ENCODE measurements around the gene PINLYP. TPM values are rescaled to one million over a fixed set of nuclear protein-coding genes. Genes with fewer than 3 reads are reported as not detected.
"Not testable (repeated sequence)": the region's sequence is repeated elsewhere in the genome, so short reads cannot be mapped to it uniquely, and the experiment has no call there.

The PINLYP gene
- total RNA-seq, 1 donor from 2014 or later, result 7.0 TPM

DNA sequence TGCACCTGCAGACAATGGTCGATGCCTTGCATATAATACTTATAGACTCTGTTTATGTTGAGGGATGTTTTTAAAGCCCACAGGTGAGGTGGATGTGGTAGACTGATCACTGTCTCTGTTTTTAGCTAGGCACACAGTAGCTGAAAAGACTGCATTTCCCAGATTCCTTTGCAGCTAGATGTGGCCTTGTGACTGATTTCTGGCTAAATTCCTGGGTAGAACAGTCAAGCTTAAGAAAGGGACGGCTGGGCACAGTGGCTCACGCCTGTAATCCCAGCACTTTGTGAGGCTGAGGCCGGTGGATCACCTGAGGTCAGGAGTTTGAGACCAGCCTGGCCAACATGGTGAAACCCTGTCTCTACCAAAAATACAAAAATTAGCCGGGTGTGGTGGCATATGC lies 24.7 kb downstream of the PINLYP start:
- intact Hi-C loops (cut with micrococcal nuclease), result not testable (repeated sequence)

DNA sequence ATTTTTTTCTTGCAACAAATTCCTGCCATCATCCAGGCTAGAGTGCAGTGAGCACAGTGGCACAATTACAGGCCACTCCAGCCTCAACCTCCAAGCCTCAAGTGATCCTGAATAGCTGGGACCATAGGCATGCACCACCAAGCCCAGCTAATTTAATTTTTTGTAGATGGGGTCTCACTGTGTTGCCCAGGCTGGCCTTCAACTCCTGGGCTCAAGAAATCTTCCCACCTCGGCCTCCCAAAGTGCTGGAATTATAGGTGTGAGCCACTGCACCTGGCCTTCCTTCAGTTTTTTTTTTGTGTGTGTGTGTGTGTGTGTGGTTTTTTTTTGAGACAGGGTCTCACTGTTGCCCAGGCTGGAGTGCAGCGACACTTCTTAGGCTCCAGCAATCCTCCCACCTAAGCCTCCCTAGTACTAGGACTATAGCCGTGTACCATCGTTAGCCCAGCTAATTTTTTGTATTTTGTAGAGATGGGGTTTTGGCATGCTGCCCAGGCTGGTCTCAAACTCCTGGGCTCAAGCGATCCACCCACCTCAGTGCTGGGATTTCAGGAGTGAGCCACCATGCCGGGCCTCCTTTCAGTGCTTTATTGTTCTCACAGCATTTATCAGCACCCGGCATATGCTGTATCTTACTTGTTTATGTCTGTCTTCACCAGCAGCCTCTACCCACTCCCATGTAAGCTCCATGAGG lies 30.4 kb downstream of the PINLYP start:
- intact Hi-C loops (cut with micrococcal nuclease), result loop anchor here (5.0 kb wide), 1 partner anchor 116 kb away; no protein-coding TSS in a partner anchor

DNA sequence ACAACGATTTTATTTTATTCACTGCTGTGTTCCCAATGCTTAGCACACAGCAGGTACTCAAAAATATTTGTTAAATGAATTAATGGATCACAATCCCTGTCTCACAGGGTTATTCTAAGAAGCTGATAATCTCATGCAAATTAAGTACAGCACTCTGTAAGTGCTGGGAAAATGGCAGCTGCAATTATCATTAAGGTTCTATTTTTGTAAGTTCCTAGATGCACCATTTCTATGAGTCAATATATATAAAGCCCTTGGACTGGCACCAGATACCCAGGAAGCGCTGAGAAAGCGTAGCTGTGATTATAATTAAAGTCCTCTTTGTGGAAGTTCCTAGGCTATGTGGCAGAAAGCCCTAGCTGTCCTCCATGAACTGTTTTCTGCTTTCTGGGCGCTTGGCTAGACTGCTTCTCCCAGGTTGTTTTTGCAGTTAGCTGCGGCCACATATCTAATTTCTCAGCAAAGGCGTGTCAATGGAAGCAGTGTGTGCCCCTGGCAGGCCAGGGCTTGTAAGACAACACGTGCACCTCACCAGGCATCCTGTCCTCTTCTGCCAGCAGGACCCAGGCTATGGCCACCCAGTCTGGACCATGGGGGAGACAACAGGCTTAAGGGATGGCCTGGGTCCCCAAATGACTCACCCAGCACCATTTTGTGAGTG lies 31.1 kb downstream of the PINLYP start:
- intact Hi-C loops (cut with micrococcal nuclease), result loop anchor here (5.0 kb wide), 1 partner anchor 116 kb away; no protein-coding TSS in a partner anchor

DNA sequence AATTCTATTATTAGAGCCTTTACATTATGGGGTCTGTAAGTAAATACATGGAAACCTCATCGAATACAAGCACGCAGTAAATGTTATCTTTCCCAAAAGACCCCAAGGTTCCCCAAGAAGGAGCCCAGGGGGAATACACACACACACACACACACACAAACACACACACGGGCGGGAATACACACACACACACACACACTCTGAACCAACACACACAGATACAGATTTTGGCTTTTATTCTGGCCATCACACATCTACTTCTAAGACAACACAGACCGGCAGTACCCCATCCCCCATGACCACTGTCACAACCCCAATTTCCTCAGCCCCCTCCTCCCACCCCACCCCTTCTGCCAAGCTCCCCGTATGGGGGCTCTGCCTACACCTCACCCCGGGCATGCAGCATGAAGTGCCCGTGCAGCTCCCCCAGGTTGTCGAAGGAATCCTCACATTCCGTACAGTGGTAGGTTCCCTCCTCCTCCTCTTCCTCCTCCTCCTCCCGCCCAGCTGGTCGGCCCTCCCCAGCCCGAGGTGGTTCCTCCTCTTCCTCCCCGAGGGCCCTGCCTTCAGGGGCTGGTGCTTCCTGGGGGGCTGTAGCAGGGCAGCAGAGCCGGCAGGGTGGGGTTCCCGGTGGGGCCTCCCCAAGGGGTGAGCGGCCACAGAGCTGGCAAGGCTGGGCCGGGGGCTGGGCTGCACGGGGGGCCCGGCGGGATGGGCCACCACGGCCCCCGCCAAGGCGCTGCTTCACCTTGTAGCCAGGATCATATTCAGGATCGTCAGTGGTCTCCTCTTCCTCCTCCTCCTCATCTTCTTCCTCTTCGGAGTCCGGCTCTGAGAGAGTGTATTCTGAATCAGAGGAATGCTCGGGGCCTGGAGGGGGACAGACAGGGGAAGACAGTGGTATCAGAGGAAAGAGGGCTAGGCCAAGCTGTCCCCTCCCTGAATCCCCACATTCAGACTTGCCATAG lies 31.9 kb downstream of the PINLYP start:
- intact Hi-C loops (cut with micrococcal nuclease), result loop anchor here (5.0 kb wide), 1 partner anchor 115 kb away; no protein-coding TSS in a partner anchor

DNA sequence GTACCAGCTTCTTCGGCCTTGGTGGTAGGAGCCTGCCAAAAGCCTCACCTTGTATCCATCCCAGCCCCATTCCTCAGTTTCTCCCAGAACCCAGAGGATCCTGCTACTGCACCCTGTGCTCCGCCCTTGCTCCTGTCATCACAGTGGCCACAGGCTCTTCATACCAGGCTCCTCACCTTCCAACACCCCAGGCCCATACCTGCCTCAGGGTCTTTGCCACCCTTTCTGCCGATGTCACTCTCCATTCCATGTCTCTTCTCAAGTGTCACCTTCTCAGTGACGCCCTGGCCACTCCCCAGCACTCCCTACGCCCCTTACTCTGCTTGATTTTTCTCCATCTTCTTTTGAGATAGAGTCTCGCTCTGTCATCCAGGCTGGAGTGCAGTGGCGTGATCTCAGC lies 34.3 kb downstream of the PINLYP start:
- intact Hi-C loops (cut with micrococcal nuclease), result loop anchor here (5.0 kb wide), 1 partner anchor 112 kb away; no protein-coding TSS in a partner anchor

DNA sequence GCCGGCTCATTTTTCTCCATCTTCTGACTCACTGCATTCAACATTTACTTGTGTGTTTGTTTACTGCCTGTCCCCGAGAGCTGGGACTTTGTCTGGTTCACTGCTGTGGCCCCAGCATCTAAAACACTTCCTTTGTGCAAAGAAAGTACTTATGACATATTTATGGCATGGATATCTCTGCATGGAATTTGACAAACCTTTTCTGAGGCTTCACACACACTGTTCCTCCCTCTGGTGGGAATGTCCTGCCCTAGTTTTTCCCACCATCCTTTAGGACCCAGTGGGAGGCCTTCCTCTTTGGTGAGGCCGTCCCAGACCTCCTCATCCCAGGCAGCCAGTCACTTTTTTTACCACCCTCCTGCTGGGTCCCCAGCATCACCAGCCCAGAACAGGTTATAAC lies 34.9 kb downstream of the PINLYP start:
- intact Hi-C loops (cut with micrococcal nuclease), result no loop called here

DNA sequence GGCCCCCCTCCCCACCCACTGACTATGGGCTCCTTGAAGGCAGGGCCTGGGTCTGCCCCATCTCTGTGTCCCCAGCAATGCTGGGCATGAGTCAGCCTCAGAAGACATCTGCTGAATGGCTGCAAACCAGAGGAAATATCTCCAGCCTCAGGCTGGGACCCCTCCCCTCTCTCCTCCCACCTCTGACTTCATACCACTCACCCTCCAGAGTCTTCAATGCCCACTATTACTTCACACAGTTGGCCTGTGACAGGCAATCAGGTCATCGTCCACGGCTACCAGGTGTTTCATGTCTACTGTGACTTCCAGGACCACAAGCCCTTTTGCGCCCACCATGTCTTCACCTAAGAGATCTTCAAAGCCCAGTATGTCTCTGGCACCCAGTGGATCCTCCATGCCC lies 36.2 kb downstream of the PINLYP start, which contains the start of gene SRRM5:
Gene SRRM5, plus strand, starts transcription at position 301 of the 400 bp plus-strand sequence. Its CDS starts 34 bp downstream, at position 335.
- intact Hi-C loops (cut with micrococcal nuclease), result no loop called here

DNA sequence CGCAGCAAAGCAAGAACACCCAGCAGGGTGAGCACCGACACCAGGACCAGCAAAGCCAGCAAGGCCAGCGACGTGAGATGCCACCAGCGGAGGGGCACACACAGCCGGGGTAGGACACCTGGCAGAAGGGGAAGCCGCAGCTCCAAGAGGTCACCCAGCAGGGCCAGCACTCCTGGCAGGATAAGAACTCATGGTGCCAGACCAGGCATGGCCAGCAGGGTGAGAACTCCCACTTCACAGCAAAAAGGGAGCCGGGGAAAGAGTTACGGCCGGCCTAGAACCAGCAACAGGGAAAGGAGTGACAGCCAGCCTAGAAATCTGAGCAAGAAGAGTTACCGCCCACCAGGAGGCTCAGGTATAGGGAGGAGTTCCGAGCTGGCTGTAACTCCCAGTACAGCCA lies 36.8 kb downstream of the PINLYP start:
- intact Hi-C loops (cut with micrococcal nuclease), result no loop called here

DNA sequence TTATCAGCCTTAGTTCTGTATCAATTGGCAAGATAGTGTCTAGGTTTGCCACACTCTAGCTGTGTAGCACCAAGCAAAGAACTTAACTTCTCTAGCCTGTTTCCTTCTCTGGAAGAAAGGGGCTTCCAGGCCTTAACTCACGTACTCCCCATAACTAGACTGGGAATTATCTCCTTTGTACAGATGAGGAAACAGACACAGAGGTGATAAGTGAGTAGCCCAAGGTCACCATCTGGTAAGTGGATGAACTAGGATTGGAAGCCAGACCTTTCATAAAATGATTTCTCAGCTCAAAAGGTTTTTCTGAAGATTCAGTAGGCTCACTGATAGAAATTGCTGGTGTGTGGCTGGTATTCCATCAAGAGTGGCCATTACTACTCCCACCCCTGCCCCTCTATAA lies 40.7 kb downstream of the PINLYP start:
- intact Hi-C loops (cut with micrococcal nuclease), result no loop called here

DNA sequence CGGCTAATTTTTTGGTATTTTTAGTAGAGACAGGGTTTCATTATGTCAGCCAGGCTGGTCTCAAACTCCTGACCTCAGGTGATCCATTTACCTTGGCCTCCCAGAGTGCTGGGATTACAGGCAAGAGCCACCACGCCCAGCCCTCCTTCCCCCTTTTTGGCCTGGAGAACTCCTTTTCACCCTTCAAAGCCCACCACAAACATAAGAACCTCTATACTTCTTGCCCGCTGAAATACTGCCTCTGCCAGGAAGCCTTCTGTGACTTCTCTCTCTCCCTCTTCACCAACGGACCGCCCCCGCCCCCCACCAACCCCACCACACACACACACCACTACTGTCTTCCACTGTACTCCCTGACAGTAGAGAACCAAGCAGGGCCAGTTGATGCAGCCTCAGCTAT lies 41.4 kb downstream of the PINLYP start:
- intact Hi-C loops (cut with micrococcal nuclease), result no loop called here

DNA sequence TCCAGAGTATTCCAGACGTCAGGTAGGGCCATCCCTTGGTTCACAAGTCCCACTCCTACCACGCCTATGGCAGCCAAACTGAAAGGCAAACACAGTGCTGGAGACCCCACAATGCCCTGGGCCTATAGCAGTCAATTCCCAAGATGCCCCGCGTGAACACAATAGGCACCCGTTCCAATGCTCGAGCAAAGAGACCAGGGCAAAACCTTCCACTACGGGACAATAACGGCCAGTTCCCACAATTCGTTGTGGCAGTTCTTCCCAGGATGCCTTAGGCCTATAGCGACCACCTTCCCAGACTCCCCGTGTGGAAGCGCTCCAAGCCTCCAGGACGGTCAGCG lies 43.3 kb downstream of the PINLYP start:
- intact Hi-C loops (cut with micrococcal nuclease), result loop anchor here (1.0 to 2.0 kb wide), 4 partner anchors 20 to 49 kb away; partner anchors contain the start of genes CADM4, IRGQ, PINLYP and XRCC1

DNA sequence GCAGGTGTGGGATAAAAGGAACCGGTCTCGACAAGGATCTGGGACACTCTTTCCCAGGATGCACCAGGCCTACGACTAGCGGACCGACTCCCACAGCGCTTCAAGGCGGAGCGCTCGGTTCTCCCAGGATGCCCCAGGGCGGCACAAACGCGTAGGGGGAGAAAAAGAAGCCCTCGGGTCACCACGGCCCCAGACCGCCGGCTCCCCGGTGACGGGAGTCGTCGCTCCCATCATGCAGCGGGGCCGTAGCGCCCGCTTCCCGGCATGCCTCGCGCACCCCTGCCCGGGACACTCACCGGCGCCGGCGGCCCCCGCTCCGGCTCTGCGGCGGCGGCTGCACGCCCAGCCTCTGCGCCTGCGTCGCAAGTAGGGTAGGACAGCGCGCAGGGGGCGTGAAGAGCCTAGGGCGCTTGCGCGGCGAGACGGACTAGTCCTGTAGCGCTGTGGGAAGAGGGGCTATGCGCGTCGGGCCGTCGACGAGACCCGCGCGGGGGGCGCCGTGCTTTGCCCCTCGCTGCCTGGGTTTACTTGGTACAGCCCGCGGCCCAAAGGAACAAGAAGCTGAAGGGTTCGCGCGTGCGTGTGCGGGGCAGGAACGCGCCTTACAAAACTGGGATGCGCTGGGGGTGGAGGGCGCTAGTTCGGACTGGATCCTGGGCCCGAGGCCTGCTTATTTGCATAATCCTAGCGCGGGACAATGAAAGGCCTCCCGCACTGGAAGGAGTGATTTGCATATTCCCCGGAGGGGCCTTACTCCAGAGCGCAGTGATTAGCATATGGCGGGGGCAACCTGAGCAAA lies 43.9 kb downstream of the PINLYP start, which contains the start of gene ZNF428:
Gene ZNF428, minus strand, starts transcription at position 368 of the 799 bp plus-strand sequence. CDS start 5,325 bp downstream, outside the sequence.
- intact Hi-C loops (cut with micrococcal nuclease), result loop anchor here (1.0 to 2.0 kb wide), 4 partner anchors 19 to 49 kb away; partner anchors contain the start of genes CADM4, IRGQ, PINLYP and XRCC1

DNA sequence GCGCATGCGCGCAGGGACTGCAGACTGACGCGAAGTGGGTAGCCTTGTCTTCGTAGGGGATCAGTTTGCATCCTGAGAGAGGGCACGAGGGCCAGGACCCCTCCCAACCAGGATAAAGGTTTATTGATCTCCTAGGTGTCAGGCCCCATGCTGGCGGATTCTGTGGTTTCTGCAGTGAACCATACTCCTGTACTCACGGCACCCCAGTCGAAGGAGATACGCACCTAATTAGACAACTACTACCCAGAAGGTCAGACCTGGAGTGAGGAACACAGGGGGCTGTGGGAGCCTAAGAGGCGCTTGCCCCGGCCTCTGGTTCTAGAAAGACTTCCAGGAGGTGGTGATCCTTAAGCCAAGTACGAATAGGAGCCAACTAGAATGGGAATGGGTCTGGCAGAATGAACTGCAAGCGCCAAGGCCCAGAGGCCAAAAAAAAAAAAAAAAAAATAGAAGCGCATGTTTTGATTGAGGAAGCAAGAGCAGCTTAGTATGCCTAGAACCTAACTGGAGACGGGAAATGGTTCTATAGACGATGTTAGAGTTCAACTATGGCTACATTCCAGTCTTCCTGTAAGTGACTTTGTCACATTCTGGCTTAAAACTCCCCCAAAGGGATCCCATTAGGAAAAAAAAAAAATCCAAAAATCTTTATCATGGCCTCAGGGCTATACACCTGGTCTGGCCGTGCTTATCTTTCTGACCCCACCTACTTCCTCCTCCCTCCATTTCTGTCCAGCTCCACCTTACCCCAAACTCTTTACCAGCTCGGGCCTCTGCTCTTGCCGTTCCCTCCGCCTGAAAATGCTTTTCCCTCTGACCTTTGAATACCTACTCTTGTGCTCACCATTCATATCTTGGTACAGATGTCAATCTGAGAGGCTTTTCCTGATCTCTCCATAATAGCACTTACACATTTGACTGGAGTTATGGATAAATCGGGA lies 44.7 kb downstream of the PINLYP start:
- intact Hi-C loops (cut with micrococcal nuclease), result no loop called here

DNA sequence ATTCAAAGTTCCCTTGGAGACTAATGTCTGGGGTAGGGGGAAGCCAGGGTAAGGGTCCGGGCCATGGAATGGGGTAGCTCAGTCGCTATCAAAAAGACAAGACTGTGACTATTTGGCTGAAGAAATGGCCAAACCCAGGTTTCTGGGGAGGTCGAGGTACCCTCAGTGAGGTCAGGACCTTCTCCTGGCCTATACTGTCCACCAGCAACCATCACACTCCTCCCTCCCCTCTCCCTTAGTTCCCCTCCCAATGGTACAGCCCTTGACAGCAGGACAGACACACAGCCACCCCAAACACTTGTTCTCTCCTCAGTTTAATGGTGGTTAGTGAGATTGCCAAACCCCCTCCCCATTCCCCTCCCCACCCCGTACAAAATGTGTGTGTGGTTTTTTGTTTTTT lies 46.5 kb downstream of the PINLYP start:
- intact Hi-C loops (cut with micrococcal nuclease), result no loop called here

DNA sequence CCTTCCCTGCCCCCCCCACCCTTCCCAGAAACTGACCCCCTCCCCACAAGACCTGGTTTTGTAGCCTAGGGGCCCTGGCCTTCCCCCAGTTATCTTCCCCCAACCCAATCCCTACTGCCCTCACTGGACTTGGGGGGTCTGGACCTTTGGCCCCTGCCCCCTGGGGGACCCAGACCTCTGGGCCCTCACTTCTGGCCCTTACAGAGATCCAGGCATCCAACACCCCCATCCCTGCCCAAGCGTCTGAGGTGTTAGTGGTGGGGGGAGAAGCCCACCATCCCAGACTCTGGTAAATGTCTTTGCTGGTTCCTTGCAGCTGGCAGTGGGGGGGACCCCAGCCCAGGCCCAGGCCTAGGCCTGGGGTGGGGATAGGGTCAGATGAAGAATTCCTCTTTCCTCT lies 47.4 kb downstream of the PINLYP start:
- intact Hi-C loops (cut with micrococcal nuclease), result no loop called here

DNA sequence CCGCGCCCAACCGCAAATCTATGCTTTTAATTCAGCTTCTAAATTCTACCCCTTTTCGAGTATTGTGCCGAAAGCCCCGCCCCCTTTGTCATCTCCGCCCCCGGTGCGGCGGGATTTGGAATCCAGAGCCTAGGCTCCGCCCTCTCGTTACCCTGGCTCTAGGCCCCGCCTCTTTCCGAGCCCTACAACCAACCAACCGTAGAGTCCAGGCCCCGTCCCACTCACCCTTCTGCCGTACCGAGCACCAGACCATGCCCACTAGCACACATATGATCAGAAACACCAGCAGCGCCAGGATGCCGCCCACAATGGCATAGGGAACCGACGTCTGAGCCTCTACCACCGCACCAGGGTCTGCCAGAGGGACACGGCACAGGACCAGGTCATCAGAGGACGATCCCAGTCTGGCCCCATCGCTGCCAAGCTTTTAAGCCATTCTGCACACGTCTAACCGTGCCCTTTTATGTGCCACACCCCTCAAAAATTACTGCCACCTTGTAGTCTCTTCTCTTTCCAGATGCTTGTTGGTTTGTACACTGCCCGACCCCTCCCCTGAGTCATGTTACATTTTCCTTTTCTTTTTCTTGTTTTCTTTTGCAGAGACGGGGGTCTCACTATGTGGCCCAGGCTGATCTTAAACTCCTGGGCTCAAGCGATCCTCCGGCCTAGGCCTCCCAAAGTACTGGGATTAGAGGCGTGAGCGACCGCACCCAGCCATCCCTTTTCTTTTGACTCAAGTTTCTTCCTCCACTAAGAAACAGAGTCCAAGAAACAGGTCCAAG lies 48.5 kb downstream of the PINLYP start:
- intact Hi-C loops (cut with micrococcal nuclease), result no loop called here

DNA sequence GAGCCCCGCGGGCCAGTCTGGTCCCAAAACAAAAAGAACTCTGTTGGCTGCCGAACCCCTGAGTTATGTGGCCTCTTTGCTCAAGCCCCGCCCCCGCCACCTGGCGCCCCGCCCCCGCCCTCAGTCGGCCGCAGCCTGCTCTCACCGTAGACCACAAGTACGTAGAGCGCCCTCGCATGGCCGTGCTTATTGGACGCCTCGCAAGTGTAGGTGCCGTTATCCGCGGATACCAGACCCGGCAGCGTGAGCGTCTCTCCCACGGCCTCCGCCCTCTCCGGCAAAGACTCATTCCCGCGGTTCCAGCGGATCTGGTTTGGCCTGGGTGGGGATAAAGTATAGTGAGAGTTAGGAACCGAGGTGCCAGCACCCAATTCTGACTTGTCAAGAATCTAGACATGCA lies 49.3 kb downstream of the PINLYP start:
- intact Hi-C loops (cut with micrococcal nuclease), result no loop called here

DNA sequence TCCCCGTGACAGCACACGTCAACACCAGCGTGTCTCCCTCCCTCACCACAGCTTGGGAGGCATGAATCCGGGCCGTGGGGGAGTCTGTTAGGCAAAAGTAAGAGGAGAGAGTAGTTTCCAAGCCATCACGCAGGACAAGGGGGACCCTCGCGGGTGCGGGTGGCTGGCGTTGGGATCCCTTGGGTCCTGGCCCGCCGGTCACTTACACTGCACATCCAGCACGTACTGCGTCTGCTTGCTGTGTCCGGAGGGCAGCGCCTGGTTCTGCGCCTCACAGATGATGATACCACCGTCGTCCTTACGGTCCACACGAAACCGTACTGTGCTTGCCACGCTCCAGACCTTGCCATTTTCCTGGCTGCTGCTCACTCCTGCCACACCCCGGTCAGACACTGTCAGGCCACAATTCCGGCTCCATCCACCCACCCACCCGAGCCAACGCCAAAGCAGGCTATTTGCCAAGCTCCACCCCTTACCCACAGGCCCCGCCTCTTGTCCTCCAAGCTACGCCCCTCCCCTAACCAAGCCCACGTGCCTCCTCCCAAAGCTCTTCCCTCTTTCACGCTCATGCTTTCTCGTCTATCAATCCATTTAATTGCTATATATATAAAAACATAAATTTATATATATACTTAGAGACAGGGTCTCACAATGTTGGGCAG lies 50.4 kb downstream of the PINLYP start:
- intact Hi-C loops (cut with micrococcal nuclease), result no loop called here

Measured in T-helper 2 cell treated with Interferon-gamma antibody and Interleukin-4, amounts not matched to agents 100 ng/mL and 5 ng/mL, for 36 hours (primary cell).